Uterus (tissue), 4 donors: ENCODE results near the gene DENND4B. TPM values are rescaled to one million over a fixed set of nuclear protein-coding genes. Genes with fewer than 3 reads are reported as not detected.

Experiments used
- DNase-seq, 2 donors: peaks; one replicate each; pipeline ENCODE4 v3.0.0-alpha.2; 2019 to 2020
- H3K27ac ChIP-seq, 2 donors: fragments of 200-600 bp; sonication (generic); 1 replicate in 1 of 2; 2 replicates in 1 of 2; pipeline ENCODE4 v1.5.1; 2016 to 2018
- H3K27me3 ChIP-seq, 2 donors: fragments of 200-600 bp; sonication (generic); one replicate each; pipeline ENCODE4 v1.5.1; 2018 to 2019; ENCODE audit warnings: control low read depth in 1 of 2
- H3K36me3 ChIP-seq, 2 donors: fragments of 200-600 bp; sonication (generic); one replicate each; pipeline ENCODE4 v1.5.1; 2019; ENCODE audit warnings: control low read depth in 1 of 2
- H3K4me1 ChIP-seq, 2 donors: fragments of 200-600 bp; sonication (generic); one replicate each; pipeline ENCODE4 v1.5.1; 2018 to 2019; ENCODE audit warnings: control low read depth in 1 of 2
- H3K4me3 ChIP-seq, 2 donors: fragments of 200-600 bp; sonication (generic); 1 replicate in 1 of 2; 2 replicates in 1 of 2; pipeline ENCODE4 v1.5.1; 2018 to 2019; ENCODE audit warnings: mild to moderate bottlenecking in 1 of 2
- H3K9me3 ChIP-seq, 2 donors: fragments of 200-600 bp; sonication (generic); one replicate each; pipeline ENCODE4 v1.5.1; 2019; ENCODE audit warnings: control low read depth in 1 of 2
- POLR2A ChIP-seq, 2 donors: fragments of 450-650 bp; IDR thresholded peaks; one replicate each; pipeline ENCODE4 v1.6.1; 2016; ENCODE audit warnings: antibody characterized with exemption in 2 of 2, mild to moderate bottlenecking in 1 of 2, moderate library complexity in 1 of 2
- intact Hi-C: fragments of 100-400 bp; cut with DNase I; formaldehyde crosslinking; loops from one replicate; pipeline ENCODE4 v1.15.1; 2023; ENCODE audit warnings: low total_unique reads
- total RNA-seq, 4 donors: library from RNA; depleted of rRNA in 3 of 4; stranded (reverse); fragments of >200 nt in 3 of 4; gene quantifications; one replicate each; pipeline versions ENCODE4 v1.1.0 to v1.2.4, GENCODE V29; 2014 to 2023
- TF ChIP-seq, protein P1 (sequence below), 4 experiments: fragments of 200-600 bp in 2 of 4; fragments of 450-650 bp in 2 of 4; sonication (generic) in 2 of 4; IDR thresholded peaks; one replicate each; pipeline ENCODE4 v1.5.1; 2016 to 2019; ENCODE audit warnings: antibody characterized with exemption in 4 of 4, mild to moderate bottlenecking in 2 of 4, moderate library complexity in 1 of 4
- donor health status: DM: yes; HTN: yes; CAD: no.

Gene DENND4B
- total RNA-seq, 4 donors from 2014 or later: 5.6 to 94.9 (median 30.1) TPM

DNA sequence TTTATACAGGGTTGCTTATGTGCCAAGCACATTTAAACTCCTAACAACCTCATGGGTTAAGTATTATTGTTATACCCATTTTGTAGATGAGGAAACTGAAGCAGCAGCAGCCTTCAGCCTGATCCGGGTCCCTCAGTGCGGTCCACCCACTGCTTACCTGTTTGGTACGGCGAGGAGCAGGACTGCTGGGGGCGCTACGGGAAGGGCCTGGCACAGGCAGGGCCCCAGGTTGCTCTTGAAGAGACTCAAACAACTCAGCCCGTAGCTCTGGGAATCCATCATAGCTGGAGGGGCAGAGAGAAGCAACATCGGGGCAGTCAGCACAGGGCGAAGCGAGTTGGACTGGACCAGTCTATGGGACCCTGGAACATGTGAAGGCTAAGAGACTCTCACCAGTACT lies 9.2 kb downstream of the DENND4B start:
- no peak for DNase-seq
- H3K9me3 ChIP-seq: no peaks in the 10 kb centered on the region
- intact Hi-C loops: no loop called here
- H3K36me3 ChIP-seq: no peaks in the 10 kb centered on the region
- H3K27ac ChIP-seq: no peak overlapping the region
- H3K4me3 ChIP-seq: no peak overlapping the region
- no peaks in the 10 kb centered on the region for H3K4me1 ChIP-seq
- H3K27me3 ChIP-seq: no peaks in the 10 kb centered on the region
- no peak for TF ChIP-seq POLR2A (IDR thresholded peaks at IDR 0.05)
- TF ChIP-seq, protein P1, sequence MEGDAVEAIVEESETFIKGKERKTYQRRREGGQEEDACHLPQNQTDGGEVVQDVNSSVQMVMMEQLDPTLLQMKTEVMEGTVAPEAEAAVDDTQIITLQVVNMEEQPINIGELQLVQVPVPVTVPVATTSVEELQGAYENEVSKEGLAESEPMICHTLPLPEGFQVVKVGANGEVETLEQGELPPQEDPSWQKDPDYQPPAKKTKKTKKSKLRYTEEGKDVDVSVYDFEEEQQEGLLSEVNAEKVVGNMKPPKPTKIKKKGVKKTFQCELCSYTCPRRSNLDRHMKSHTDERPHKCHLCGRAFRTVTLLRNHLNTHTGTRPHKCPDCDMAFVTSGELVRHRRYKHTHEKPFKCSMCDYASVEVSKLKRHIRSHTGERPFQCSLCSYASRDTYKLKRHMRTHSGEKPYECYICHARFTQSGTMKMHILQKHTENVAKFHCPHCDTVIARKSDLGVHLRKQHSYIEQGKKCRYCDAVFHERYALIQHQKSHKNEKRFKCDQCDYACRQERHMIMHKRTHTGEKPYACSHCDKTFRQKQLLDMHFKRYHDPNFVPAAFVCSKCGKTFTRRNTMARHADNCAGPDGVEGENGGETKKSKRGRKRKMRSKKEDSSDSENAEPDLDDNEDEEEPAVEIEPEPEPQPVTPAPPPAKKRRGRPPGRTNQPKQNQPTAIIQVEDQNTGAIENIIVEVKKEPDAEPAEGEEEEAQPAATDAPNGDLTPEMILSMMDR (IDR thresholded peaks at IDR 0.05): no peak

DNA sequence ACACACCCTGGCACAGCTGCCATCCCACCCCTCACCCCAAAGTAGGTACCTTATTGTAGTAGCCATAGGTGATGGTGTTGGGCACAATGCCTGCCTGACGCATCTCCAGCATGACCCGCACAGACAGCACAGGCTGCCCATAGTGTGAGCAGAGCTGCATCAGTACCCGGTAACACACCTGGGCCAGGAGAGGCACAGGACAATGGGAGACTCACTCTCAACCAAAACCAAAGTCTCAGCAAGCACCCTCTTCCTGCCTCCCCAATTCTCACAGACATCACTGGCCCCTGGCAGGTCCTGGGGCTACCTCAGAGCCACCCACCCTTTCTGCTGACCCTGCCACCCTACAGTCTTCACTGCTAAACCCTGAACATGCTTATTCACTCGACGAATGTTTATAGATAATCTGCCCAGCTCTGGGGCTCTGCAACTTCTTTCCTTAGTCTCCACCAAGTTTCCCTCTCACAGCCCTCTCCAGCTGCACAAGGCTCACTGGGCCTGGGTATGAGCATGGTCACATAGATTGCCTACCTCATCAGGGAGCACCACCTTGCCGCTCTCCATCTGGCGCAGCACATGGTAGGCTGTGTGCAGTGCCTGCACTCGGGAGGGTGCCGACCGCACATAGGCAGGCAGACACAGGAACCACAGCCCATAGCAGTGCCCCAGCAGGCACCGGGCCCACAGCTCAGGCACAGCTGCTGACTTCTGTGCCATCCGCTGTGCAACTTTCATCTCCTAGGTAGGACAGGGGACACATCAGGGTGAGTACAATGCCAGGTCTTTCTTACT lies 10.3 kb downstream of the DENND4B start:
- Histone ChIP-seq H3K9me3 (no peaks in the 10 kb centered on the region), H3K4me3 (no peak overlapping the region), H3K27ac (no peak overlapping the region), H3K36me3 (no peaks in the 10 kb centered on the region), H3K27me3 (no peaks in the 10 kb centered on the region), H3K4me1 (no peaks in the 10 kb centered on the region)
- TF ChIP-seq, protein P1 (IDR thresholded peaks at IDR 0.05): no peak
- no peak for TF ChIP-seq POLR2A (IDR thresholded peaks at IDR 0.05)
- intact Hi-C loops: no loop called here
- no peak for DNase-seq

DNA sequence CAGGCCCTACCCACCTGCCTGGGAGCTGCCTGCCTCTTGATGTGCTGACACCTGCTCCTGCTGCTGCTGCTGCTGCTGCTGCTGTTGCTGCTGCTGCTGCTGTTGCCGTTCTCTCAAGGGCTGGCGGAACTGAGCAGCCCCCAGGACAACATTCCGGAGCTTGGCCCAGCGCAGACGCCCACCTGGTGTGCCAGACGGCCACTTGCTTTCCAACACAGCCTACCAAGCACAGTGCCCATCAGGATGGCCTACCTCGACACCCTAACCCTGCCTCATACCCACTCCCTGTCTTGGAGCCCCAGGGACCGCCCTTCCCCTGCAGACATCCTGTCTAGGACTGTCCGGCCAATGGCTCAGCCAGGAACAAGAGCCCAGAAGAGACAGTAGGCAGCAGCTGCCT lies 11.8 kb downstream of the DENND4B start:
- Histone ChIP-seq H3K4me1 (no peaks in the 10 kb centered on the region), H3K27me3 (no peaks in the 10 kb centered on the region), H3K36me3 (no peaks in the 10 kb centered on the region), H3K27ac (no peak overlapping the region), H3K9me3 (no peaks in the 10 kb centered on the region), H3K4me3 (no peak overlapping the region)
- intact Hi-C loops: no loop called here
- TF ChIP-seq, protein P1 (IDR thresholded peaks at IDR 0.05): no peak
- DNase-seq: peak in 1 of 2 donors; percentile 4

DNA sequence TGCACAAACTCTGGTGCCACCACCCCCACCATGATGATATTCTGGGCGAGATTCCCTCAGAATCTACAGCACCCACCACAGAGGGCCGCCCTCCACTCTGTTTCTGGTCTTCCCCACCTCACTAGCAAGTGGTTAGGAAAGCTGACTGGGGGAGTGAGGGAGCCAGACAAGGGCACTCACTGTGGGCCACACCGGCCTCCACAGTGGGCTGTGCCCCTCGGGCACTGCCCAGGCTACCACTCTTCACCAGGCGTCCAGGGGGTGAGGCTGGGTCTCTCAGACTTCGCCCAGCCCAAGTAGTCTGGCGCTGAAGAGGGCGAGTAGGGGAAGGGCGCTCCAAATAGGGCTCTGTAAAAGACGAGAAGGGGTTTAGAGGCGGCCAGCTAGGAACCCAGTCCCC lies 12.6 kb downstream of the DENND4B start:
- intact Hi-C loops: no loop called here
- no peak overlapping the region for H3K4me3 ChIP-seq
- DNase-seq: no peak
- H3K36me3 ChIP-seq: no peaks in the 10 kb centered on the region
- no peak overlapping the region for H3K27ac ChIP-seq
- no peaks in the 10 kb centered on the region for H3K4me1 ChIP-seq
- H3K27me3 ChIP-seq: no peaks in the 10 kb centered on the region
- H3K9me3 ChIP-seq: no peaks in the 10 kb centered on the region
- TF ChIP-seq POLR2A (IDR thresholded peaks at IDR 0.05): no peak
- TF ChIP-seq, protein P1 (IDR thresholded peaks at IDR 0.05): no peak

DNA sequence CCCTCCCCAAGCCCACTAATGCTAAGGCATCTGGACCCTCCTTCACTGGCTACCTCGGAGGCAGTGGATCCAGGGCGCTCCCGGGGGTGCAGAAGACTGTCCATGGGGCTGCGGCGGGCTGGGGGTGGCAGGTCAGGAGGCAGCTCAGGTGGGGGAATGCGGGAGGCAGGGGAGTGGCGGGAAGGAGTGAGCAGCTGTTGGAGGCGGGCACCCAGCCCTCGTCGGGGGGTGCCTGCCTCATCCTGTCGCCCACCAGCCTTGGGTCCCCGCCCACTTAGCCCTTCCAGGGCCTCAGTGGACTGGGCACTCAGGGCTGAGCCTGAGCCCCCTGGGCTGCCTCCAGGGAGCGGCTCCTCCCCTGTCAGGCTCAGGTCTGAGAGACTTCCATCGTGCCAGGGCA lies 13.1 kb downstream of the DENND4B start:
- intact Hi-C loops: no loop called here
- H3K9me3 ChIP-seq: no peaks in the 10 kb centered on the region
- DNase-seq: peak in 1 of 2 donors; percentile 10

More for the DNA sequence above, 13.1 kb downstream of the DENND4B start:
- no peak overlapping the region for H3K4me3 ChIP-seq
- H3K27me3 ChIP-seq: no peaks in the 10 kb centered on the region
- no peaks in the 10 kb centered on the region for H3K4me1 ChIP-seq
- no peaks in the 10 kb centered on the region for H3K36me3 ChIP-seq
- TF ChIP-seq POLR2A (IDR thresholded peaks at IDR 0.05): no peak
- TF ChIP-seq, protein P1 (IDR thresholded peaks at IDR 0.05): no peak
- no peak overlapping the region for H3K27ac ChIP-seq
